ENCODE data around the gene RSBN1L. TPM values are rescaled to one million over a fixed set of nuclear protein-coding genes. Genes with fewer than 3 reads are reported as not detected.

Gene RSBN1L
- polyA plus RNA-seq, 1 donor (not counting 4 experiments of a cell fraction or from before 2014, with no cell fraction given), result 9.6 TPM

DNA sequence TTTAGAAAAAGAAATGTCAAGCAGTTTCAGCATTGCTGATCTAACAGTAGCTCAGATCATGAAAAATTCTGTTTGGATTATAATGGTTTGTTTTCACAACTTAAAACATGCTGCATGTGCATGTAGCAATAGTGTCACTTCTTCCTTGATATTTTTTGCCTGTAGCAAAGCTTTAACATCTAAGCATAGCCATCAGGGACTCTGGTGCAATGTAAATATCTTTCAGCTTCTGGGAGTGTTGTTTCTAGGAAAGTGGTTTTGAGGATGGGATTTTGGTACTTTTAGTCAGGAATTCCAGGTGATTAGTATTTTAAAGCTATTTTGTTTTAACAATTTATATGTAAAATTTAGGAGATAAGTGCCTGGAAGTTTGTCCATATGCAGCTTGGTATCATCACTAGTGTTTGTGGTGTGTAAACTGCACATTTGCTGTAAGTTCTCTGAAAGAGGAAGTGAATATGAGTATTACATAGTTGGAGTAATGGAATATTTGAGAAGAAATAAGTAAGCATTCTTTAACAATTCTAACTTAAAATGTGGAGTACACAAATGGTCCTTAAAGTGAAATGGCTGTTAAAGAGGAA, 1.9 kb downstream of the RSBN1L start:
- Histone ChIP-seq H3K79me2 (ENCODE audit: control insufficient read depth, insufficient read depth, low read length) (peaks cover 82% of the 10 kb centered on the region), H3K4me3 (ENCODE audit: control insufficient read depth in 2 of 3, extremely low read depth in 1 of 3, insufficient read depth in 2 of 3, low read depth in 1 of 3, low read length in 3 of 3) (peak overlapping the region; percentile 90 to 99 (median 96)), H3K27me3 (ENCODE audit: control insufficient read depth, extremely low read depth, insufficient read depth, low read length) (no peaks in the 10 kb centered on the region), H3K4me1 (ENCODE audit: control insufficient read depth, extremely low read depth, insufficient read depth, low read length) (peaks cover 21% of the 10 kb centered on the region), H3K9me3 (ENCODE audit: control insufficient read depth, low read depth, low read length) (no peaks in the 10 kb centered on the region), H2AFZ (ENCODE audit: control insufficient read depth, low read length) (no peak overlapping the region), H4K20me1 (ENCODE audit: control insufficient read depth, extremely low read depth, insufficient read depth, low read length) (no peaks in the 10 kb centered on the region), H3K4me2 (ENCODE audit: control insufficient read depth, extremely low read depth, insufficient read depth, low read depth, low read length) (peak overlapping the region; percentile 97), H3K27ac (ENCODE audit: control insufficient read depth, insufficient read depth, low read length) (peak overlapping the region; percentile 91), H3K9me1 (ENCODE audit: control insufficient read depth, extremely low read depth, insufficient read depth, low read length) (no peaks in the 10 kb centered on the region), H3K36me3 (ENCODE audit: control insufficient read depth in 2 of 2, extremely low read depth in 1 of 2, insufficient read depth in 2 of 2, low read length in 2 of 2) (no peaks in the 10 kb centered on the region), H3K9ac (ENCODE audit: control insufficient read depth, extremely low read depth, insufficient read depth, low read length) (peak overlapping the region; percentile 95)
- FAIRE-seq, result no peak
- TF ChIP-seq EZH2 (IDR thresholded peaks at IDR 0.05; ENCODE audit: low read length), result no peak
- TF ChIP-seq, protein P1, sequence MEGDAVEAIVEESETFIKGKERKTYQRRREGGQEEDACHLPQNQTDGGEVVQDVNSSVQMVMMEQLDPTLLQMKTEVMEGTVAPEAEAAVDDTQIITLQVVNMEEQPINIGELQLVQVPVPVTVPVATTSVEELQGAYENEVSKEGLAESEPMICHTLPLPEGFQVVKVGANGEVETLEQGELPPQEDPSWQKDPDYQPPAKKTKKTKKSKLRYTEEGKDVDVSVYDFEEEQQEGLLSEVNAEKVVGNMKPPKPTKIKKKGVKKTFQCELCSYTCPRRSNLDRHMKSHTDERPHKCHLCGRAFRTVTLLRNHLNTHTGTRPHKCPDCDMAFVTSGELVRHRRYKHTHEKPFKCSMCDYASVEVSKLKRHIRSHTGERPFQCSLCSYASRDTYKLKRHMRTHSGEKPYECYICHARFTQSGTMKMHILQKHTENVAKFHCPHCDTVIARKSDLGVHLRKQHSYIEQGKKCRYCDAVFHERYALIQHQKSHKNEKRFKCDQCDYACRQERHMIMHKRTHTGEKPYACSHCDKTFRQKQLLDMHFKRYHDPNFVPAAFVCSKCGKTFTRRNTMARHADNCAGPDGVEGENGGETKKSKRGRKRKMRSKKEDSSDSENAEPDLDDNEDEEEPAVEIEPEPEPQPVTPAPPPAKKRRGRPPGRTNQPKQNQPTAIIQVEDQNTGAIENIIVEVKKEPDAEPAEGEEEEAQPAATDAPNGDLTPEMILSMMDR (optimal IDR thresholded peaks at IDR 0.05 in 1 of 3, IDR thresholded peaks at IDR 0.05 in 1 of 3, conservative IDR thresholded peaks at IDR 0.05 in 1 of 3; ENCODE audit: extremely low read depth in 1 of 3, insufficient read depth in 2 of 3, low read length in 3 of 3), result no peak
- DNase-seq (ENCODE audit: low read depth, low spot score), result no peak
- dilution Hi-C loops (cut with MboI; ENCODE audit: extremely low pct_ligation_motif_present, low sequenced_read_pairs), result no loop called here

DNA sequence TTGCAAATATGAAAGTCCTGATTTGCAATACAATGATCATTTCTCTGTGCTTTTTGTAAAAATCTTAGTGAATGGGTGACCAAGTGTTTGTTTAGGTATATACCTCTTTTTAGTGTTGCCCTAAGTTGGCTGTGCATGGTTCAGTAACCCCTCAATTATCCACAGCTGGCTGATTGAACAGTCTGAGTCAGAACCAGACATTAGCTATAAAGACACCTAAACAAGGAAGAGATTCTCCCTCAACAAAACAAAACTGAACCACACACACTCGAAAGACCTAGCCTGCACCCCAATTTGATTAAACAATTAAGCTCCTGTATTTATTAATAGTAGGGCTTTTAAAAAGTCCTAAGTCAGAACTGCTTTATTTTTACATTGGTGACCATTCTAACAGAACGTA, 2.8 kb downstream of the RSBN1L start:
- Histone ChIP-seq H3K27me3 (ENCODE audit: control insufficient read depth, extremely low read depth, insufficient read depth, low read length) (no peaks in the 10 kb centered on the region), H3K4me3 (ENCODE audit: control insufficient read depth in 2 of 3, extremely low read depth in 1 of 3, insufficient read depth in 2 of 3, low read depth in 1 of 3, low read length in 3 of 3) (peak overlapping the region in 2 of 3 experiments; percentile 19 to 41), H2AFZ (ENCODE audit: control insufficient read depth, low read length) (no peak overlapping the region), H3K4me1 (ENCODE audit: control insufficient read depth, extremely low read depth, insufficient read depth, low read length) (peaks cover 21% of the 10 kb centered on the region), H3K79me2 (ENCODE audit: control insufficient read depth, insufficient read depth, low read length) (peaks cover 85% of the 10 kb centered on the region), H3K9me1 (ENCODE audit: control insufficient read depth, extremely low read depth, insufficient read depth, low read length) (no peaks in the 10 kb centered on the region), H3K4me2 (ENCODE audit: control insufficient read depth, extremely low read depth, insufficient read depth, low read depth, low read length) (peak overlapping the region; percentile 97), H4K20me1 (ENCODE audit: control insufficient read depth, extremely low read depth, insufficient read depth, low read length) (no peaks in the 10 kb centered on the region), H3K27ac (ENCODE audit: control insufficient read depth, insufficient read depth, low read length) (peak overlapping the region; percentile 33), H3K9me3 (ENCODE audit: control insufficient read depth, low read depth, low read length) (no peaks in the 10 kb centered on the region), H3K36me3 (ENCODE audit: control insufficient read depth in 2 of 2, extremely low read depth in 1 of 2, insufficient read depth in 2 of 2, low read length in 2 of 2) (no peaks in the 10 kb centered on the region), H3K9ac (ENCODE audit: control insufficient read depth, extremely low read depth, insufficient read depth, low read length) (no peak overlapping the region)
- dilution Hi-C loops (cut with MboI; ENCODE audit: extremely low pct_ligation_motif_present, low sequenced_read_pairs), result no loop called here
- FAIRE-seq, result no peak
- no peak for DNase-seq (ENCODE audit: low read depth, low spot score)
- TF ChIP-seq, protein P1 (optimal IDR thresholded peaks at IDR 0.05 in 1 of 3, IDR thresholded peaks at IDR 0.05 in 1 of 3, conservative IDR thresholded peaks at IDR 0.05 in 1 of 3; ENCODE audit: extremely low read depth in 1 of 3, insufficient read depth in 2 of 3, low read length in 3 of 3), result no peak
- TF ChIP-seq EZH2 (IDR thresholded peaks at IDR 0.05; ENCODE audit: low read length), result no peak

Measured in keratinocyte (primary cell).